AG09309 (cell line): ENCODE results near the gene CABLES1.

ENCODE experiments used
- DNase-seq: peaks from one replicate; pipeline ENCODE4 v3.0.0-alpha.2; 2010; ENCODE audit warnings: low read depth
- H3K4me3 ChIP-seq: 2 replicates; pipeline ENCODE4 v1.5.1; 2011; ENCODE audit warnings: mild to moderate bottlenecking, low read depth, low read length, moderate library complexity; ENCODE audit not compliant: control insufficient read depth
- TF ChIP-seq, protein P1 (sequence below): IDR thresholded peaks from 2 replicates; pipeline ENCODE4 v1.5.1; 2011; ENCODE audit warnings: mild to moderate bottlenecking, low read depth, low read length, inconsistent platforms; ENCODE audit not compliant: insufficient read depth, control insufficient read depth; ENCODE audit errors: missing control alignments

Gene CABLES1

DNA sequence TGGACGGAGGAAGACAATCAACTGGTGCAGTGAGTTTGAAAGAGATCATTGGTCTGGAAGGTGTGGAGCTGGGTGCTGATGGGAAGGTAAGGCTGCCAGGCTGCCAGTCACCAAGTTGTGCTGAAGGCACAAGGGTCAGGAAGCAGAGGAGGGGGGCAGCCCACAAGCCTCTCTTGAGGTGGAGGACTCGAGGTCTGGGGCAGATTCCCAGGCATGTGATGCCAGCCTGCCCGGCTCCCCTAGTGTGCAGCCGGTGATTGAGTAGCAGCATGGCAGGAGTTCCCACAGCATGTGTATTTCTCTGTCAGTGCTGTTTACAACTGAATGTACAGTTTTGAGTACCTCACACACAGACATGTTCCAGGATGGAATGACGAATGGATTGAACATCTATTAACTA lies 99.3 kb downstream of the CABLES1 start:
- no peak overlapping the region for H3K4me3 ChIP-seq
- no peak for DNase-seq
- TF ChIP-seq, protein P1, sequence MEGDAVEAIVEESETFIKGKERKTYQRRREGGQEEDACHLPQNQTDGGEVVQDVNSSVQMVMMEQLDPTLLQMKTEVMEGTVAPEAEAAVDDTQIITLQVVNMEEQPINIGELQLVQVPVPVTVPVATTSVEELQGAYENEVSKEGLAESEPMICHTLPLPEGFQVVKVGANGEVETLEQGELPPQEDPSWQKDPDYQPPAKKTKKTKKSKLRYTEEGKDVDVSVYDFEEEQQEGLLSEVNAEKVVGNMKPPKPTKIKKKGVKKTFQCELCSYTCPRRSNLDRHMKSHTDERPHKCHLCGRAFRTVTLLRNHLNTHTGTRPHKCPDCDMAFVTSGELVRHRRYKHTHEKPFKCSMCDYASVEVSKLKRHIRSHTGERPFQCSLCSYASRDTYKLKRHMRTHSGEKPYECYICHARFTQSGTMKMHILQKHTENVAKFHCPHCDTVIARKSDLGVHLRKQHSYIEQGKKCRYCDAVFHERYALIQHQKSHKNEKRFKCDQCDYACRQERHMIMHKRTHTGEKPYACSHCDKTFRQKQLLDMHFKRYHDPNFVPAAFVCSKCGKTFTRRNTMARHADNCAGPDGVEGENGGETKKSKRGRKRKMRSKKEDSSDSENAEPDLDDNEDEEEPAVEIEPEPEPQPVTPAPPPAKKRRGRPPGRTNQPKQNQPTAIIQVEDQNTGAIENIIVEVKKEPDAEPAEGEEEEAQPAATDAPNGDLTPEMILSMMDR, result no peak

DNA sequence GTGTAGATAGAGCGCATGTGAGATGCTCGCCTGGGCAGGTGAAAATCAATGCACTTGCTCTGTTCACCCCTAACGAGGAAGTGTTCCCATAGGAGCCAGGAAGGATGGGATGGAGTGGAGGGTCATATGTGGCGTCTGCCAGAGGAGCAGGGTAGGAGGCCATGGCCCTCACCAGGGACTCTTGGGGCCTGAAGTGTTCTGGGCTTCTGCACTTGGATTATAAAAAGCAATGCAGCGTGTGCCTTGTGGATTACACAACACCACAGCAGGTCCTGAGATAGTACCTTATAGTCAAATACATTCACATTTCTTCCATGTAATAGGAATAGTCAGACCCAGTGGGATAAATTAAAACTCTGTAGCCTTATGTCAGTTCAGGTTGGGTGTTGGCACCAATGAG lies 100.1 kb downstream of the CABLES1 start:
- DNase-seq, result no peak
- TF ChIP-seq, protein P1, result no peak

DNA sequence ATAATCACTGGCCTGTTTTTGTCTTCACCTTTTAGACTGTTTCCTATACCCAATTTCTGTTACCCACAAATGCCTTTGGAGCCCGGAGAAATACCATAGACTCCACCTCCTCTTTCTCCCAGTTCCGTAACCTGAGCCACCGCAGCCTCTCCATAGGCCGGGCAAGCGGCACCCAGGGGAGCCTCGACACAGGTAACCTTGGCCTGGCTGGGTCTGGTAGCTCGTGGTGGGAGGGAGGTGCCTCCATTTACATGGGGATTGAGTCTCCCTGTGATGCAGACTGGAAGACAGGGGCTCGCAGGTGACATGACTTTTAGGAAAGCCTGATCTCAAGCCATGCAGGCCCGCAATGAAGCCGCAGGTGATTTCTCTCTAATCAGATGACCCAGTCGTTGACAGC lies 100.6 kb downstream of the CABLES1 start:
- no peak overlapping the region for H3K4me3 ChIP-seq
- no peak for DNase-seq
- TF ChIP-seq, protein P1, result no peak

More for the DNA sequence above, 100.1 kb downstream of the CABLES1 start:
- no peak overlapping the region for H3K4me3 ChIP-seq

DNA sequence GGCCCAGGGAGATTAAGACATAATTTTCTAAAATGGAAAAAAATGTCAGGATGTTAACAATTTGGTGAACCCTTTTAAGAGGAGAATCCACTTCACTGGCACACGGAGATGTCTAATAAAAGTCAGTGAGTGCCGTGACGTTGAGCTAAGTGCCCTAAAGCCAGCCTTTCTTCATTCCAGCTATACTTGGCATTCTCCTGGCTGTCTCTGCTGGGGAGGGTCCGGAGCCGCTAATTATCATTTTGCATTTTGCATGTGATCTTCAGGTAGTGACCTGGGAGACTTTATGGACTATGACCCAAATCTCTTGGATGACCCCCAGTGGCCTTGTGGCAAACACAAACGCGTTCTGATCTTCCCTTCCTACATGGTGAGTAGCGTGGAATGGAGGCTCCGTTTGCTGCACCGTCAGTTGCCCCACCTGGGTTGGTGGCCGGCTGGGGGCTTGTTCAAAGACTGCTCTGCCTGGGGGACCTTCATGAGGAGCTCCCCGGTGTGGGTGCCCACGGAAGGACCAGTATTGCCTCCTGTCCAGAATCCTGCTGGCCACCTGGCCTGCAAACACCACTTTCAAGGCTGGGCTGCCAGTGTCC lies 101.7 kb downstream of the CABLES1 start:
- TF ChIP-seq, protein P1, result no peak
- H3K4me3 ChIP-seq, result no peak overlapping the region
- DNase-seq, result no peak

DNA sequence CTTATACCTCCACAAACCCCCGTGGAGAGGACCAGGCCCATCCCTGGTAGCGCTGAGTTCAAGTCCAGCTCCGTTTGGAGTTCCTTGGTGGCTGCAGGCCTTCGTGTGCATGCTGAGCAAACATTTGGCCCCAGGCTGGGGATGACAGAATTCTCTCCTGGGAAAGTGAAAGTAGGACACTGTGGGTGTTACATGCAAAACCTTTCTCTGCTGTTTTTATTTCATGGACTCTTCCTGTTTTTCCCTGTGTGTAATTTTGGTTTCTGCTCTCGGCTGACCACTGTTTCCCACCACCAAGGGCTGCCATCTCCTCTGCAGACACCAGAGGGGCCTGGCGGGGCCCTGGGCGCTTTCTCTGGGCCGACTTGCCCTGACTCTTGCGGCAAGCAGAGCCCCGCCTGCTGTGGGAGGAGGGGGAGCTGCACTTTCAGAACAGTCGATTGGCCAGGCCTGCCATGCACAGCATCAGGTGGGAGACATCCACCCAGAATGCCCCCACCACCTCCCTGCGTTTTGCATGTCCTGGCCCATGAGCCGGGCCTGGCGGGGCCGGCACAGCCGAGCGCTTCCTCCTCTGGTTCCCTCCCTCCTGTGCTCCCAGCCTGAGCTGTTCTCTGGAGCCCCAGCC lies 102.4 kb downstream of the CABLES1 start:
- TF ChIP-seq, protein P1, result peak; percentile 55
- H3K4me3 ChIP-seq, result peak overlapping the region; percentile 27
- no peak for DNase-seq

DNA sequence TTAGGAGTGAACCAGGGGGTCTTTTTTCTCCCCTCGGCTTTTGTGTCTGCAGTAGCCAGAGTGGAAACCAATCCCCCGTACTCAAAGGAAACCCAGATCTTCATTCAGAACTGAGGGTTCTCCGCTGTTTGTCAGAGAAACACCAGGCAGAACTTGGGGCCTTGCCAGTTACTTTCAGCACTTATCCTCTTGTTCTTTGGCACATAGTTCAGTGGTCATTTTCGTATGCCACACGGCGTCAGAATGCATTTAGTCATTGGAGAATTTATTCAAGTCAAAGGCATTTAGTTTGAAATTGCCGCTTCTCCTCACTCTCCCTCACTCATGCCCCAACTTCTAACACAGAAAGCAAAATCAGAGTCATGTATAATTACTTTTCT lies 102.9 kb downstream of the CABLES1 start:
- TF ChIP-seq, protein P1, result no peak
- DNase-seq, result no peak
- no peak overlapping the region; the same call in 1 of the 2 replicates for H3K4me3 ChIP-seq
